GM19463 (cell line): ENCODE data around the gene TP73.

Experiments used
- ATAC-seq: cut with Tn5 transposase; IDR thresholded peaks from one replicate; pipeline ENCODE4 v1.9.1; 2021; ENCODE audit warnings: mild to moderate bottlenecking, moderate library complexity; ENCODE audit not compliant: unreplicated experiment

Gene TP73

GRCh38 chr1:3683992-3684391 is 31.7 kb downstream of the TP73 start:
- ATAC-seq, result no peak

DNA sequence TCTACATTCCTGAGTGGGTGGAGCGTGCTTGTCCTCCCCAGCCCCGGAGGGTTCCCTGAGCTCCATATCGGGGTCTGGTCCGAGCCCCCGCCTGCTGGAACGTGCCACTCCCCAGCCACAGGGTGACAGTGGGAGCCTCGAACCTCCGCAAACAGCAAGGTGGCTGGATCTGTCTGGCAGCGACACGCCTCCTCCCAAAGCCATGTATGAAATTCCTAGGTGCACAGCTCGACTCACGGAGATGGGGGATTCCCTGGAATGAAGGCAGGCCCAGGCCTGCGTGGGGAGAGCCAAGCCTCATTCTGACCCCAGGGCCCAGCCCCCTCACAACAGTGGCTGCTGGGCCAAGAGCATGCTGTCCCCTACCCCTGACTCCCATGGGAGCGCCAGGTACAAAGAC is 32.9 kb downstream of the TP73 start:
- ATAC-seq, result no peak

DNA sequence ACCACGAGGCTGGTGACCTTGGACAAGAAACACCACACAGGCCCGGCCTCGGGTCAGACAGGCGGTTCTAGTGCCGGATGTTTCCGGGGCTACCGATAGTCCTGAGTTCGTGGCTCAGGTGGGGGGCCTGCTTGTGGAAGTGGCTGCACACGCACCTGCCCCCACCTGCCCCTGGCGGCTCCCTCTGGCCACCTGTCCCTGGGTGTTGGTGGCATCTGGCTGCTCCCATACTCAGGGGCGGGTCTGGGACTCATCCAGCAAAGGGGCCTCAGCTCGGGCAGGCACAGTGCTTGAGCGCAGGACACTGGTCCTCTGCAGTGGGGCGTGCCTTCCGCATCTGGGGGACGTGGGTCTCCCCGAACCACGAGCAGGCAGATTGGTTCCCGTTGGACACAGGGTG is 33.6 kb downstream of the TP73 start:
- ATAC-seq, result no peak

DNA sequence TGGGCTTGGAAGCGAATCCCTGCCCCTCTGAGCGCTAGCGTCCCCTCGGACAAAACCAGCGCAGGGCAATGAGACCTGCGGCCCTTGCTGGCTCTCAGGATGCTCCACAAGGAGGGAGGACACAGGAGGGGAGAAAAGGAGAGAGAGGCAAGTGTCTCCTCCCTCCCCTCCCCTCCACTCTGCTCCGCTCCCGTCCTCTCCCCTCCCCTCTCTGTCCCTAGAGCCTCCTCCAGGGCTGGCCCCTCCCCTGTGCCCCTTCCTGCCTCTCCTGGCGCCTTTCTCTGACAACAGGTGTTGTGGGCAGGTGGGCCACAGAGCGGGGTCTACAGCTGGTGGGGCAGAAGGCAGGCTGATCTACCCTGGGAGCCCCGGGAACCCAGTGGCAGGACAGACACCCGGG is 35.2 kb downstream of the TP73 start:
- no peak for ATAC-seq

DNA sequence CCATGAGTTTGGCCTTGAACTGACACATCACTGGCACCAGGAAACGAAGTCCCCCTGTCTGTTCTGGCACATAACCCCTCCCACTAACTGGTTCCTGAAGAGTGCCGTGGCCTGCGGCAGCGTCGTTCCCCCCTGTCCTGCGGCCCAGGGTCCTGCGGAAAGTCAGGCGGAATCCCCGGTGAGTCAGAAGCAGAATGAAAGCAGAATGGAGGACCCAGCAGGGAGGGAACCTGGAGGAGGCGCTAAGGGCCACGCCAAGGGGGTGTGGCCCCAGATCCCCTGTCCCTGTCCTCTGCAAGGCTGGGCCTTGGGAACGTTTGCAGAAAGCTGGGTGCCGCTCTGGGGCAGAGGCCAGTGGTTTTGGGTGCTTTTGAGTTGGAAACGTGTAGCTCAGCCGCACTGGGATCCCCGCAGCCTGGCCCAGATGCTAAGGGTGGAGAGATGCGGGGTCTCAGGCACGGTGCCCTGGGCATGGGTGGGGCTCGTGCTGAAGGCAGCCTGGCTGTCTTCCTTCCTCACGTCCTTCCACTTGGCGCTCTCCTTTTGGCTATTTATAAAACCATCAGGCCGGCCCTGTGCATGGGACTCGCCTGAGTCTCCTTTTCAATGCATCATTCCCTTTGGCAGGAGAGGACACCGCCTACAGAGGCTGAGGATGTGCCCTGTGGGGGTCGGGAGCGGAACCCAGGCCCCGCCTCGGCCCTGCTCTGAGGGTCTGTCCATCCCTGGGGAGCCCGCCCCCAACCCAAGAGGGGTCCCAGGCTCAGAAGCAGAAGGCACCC is 36.2 kb downstream of the TP73 start:
- ATAC-seq, result peak; percentile 62

- no peak for ATAC-seq
Measured at GRCh38 chr1:3689138-3689750, 36.9 kb downstream of the TP73 start.

GRCh38 chr1:3690282-3691065 is 38.2 kb downstream of the TP73 start:
- ATAC-seq, result no peak

- no peak for ATAC-seq
Measured at GRCh38 chr1:3691421-3692204, 39.3 kb downstream of the TP73 start.

GRCh38 chr1:3692598-3692997 is 40.3 kb downstream of the TP73 start:
- no peak for ATAC-seq

GRCh38 chr1:3693321-3693720 is 41.0 kb downstream of the TP73 start:
- ATAC-seq, result no peak

DNA sequence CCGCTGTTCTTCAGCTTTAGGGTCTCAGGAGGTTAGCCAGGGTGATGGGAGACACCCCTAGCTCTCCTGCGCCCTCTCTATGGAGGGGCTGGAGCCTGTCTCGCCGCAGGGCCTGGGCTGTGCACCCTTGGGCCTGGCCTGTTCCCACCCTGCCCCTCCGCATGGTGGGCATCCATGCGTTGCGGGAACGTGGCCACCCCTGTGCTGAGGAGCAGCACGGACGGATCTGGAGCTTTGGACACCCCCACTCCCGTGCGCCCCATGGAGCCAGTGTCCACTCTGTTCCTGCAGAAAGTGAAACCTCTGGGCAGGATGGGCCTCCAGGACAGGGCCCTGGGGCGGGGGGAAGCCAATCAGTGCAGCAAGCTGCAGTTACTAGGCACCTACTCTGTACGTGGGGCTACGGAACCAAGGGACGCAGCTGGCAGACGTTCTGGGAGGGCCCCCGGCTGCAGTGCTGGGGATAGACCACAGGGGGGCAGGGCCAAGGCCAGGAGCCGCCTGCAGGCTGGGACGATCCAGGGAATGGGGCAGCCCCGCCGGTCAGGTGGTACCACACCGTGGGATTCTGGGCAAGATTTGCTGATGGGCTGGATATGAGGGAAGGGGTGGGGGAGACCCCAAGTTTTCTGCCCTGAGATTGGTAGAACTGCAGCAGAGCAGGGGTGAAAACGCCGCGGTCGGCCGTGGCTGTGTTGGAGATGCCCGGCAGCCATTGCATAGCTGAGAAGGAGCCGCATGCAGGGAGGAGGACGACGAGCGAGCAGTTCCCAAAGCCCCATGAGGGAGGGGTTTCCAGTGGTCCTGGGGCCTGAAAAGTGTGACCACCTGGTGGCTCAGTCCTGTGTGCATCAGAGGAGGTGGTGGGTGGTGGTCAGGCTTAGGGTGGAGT is 43.3 kb downstream of the TP73 start:
- no peak for ATAC-seq

DNA sequence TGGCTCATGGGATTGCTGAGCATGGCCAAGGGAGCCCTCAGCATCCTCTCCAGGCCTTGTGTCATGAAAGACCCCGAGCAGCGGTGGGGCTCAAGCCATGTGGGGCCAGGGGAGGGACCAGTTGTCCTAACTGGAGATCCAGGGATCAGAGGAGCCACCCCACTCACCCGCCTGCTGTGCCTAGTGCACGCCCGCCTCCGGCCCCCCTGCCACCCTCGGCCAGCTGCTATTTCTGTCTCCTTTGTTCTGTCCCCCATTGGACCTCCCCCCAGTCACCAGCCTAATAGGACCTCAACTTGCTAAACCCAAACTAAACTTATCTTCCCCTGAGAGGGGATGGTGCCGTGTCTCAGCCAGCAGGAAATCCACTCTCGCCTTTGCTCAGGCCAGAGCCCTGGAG is 44.4 kb downstream of the TP73 start:
- no peak for ATAC-seq

DNA sequence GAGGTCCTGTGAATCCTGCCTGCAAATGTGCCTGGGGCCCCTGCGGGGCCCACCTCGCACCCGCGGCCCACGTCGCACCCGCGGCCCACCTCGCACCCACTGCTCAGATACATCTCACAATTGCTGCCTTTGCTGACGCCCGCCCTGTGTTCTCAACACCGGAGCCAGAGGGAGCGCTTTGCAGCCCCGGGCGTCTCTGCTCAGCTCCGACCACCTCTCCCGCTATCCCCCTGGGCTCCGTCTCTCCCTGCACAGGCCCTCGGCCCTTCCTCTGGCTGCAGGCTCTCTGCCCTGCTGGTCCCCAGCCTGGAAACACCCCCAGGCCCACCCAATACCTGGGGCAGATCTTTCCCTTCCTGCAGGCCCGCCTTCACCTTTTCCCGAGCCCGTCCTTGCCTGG is 44.8 kb downstream of the TP73 start:
- ATAC-seq, result no peak

DNA sequence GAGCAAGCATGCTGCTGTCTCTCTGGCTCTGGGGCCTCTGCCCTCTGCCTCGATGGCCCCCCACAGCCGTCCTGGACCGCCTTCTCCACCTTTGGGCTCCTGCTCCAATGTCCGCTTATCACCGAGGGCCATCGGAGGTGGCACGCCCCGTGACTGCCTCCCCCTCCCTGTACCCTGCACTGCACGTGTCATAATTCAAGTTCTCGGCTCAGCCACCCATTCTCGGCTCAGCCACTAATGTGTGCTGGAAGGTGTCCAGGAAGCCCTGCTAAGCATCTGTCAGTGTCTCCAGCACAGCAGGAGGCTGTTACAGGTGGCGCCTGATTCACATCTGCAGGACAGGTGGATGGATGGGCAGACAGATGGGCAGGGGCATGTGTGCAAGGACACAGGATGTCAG is 45.5 kb downstream of the TP73 start:
- ATAC-seq, result no peak

DNA sequence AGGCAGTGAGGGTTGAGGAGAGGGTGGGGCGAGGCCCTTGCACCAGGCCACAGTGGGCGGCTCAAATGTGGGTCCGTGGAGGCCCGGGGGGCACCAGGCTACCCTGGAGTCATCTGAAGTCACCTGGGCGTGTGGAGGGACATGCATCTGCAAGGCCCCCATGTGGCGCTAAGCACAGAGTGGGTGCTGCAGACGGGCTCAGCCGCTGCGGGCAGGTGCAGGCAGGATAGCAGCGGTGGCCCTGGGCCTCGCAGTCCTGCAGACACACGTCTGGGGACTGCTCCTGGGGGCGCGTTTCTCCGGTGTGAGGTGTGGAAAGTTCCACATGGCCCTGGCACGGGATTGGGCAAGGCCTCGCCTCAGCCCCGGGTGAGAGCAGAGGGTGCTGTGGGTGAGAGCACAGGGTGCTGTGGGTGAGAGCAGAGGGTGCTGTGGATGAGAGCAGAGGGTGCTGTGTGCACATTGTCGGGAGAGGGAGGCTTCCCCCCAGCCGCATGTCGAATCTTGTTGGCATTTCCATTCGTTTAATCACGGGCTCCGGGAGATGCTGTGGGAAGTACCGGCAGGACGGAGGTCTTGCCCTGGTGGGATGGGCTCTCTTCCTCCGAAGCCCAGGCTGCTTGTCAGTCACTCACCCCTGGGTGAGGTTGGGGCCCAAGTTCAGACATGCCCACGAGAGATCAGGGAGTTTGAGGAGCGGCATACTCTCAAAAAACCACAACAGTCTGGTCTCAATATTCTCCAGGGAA is 46.5 kb downstream of the TP73 start:
- ATAC-seq, result no peak

DNA sequence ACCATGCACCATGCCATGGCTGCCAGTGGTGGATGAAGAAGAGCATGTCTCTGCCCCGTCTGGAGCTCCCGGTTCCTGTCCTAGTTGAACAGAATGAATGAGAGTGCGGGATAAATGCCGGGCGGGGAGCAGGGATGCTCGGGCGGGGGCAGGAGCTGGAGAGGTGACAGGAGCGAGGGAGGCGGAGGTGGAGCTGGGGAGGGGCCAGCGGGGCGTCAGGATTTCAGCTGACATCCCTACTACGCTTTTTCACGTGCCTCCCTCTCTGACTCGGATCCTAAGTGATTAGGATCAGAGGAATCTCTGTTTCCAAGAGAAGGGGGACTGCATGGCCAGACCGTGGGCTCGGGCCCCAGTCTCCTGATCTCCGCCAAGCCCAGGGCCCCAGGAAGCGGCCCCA is 47.3 kb downstream of the TP73 start:
- no peak for ATAC-seq

- no peak for ATAC-seq
Measured at GRCh38 chr1:3700631-3701030, 48.3 kb downstream of the TP73 start.

GRCh38 chr1:3702528-3702927 is 50.2 kb downstream of the TP73 start:
- ATAC-seq, result no peak

- ATAC-seq, result no peak
Measured at GRCh38 chr1:3702990-3703728, 50.8 kb downstream of the TP73 start.
